Spleen (tissue), 7 donors: ENCODE measurements around the gene ZNF621.

ENCODE experiments used
- POLR2AphosphoS5 ChIP-seq, 3 donors: sonication (generic); formaldehyde crosslinking; IDR thresholded peaks; one replicate each; pipeline ENCODE4 v1.5.1; 2017; ENCODE audit warnings: antibody characterized with exemption in 3 of 3
- TF ChIP-seq, protein P1 (sequence below), 11 experiments: fragments of 200-600 bp in 7 of 11; fragments of 450-650 bp in 4 of 11; sonication (generic) in 4 of 11; IDR thresholded peaks in 8 of 11; conservative IDR thresholded peaks in 3 of 11; 1 replicate in 7 of 11; 2 replicates in 4 of 11; pipeline versions ENCODE4 v1.4.0 to v1.8.0; 2016 to 2021; ENCODE audit warnings: antibody characterized with exemption in 11 of 11, inconsistent platforms in 4 of 11, mild to moderate bottlenecking in 1 of 11
- donor health status: DM: no; HTN: no; CAD: no; lungs with moderate emphysema.
- donor health status: DM: no; HTN: no; CAD: no.
- donor health status: DM: no; HTN: no; CAD: no.

DNA sequence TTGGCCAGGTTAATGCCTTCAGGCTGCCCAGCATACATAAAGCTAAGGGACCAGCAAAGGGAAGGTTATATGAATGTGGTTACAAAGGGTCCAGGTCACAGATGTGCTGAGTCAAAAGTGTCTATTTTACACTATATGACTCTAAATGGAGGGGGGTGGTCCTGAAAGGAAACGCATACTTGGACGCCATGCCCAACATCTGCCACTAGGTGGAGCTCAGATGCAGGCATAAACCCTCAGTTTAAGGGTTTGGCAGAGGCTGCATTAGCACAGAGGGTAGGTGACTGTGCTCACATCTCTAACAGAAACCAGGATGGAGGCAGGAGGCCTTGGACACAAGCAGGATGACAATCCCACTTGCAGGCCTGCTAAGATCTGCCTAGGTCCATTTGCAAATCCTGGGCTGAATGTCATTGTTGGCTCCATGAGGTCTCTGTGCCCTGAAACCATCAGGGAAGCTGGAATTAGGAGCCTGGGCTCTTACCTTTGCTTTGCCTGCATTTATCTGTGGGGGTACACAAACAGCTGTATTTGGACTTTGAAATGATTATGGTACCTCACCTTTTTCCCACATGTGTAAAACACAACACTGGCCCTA lies 55.8 kb downstream of the ZNF621 start:
- TF ChIP-seq, protein P1, sequence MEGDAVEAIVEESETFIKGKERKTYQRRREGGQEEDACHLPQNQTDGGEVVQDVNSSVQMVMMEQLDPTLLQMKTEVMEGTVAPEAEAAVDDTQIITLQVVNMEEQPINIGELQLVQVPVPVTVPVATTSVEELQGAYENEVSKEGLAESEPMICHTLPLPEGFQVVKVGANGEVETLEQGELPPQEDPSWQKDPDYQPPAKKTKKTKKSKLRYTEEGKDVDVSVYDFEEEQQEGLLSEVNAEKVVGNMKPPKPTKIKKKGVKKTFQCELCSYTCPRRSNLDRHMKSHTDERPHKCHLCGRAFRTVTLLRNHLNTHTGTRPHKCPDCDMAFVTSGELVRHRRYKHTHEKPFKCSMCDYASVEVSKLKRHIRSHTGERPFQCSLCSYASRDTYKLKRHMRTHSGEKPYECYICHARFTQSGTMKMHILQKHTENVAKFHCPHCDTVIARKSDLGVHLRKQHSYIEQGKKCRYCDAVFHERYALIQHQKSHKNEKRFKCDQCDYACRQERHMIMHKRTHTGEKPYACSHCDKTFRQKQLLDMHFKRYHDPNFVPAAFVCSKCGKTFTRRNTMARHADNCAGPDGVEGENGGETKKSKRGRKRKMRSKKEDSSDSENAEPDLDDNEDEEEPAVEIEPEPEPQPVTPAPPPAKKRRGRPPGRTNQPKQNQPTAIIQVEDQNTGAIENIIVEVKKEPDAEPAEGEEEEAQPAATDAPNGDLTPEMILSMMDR (IDR thresholded peaks at IDR 0.05 in 8 of 11, conservative IDR thresholded peaks at IDR 0.05 in 3 of 11), result peak; percentile 66 to 90 (median 89)
- no peak for TF ChIP-seq POLR2AphosphoS5 (IDR thresholded peaks at IDR 0.05)
